DMS79 (cell line): ENCODE measurements around the gene DGKH.
"Not testable (repeated sequence)": the region's sequence is repeated elsewhere in the genome, so short reads cannot be mapped to it uniquely, and the experiment has no call there.

Experiments used
- DNase-seq: peaks from one replicate; lab custom pipeline; 2025; lab: John Stamatoyannopoulos, UW

The DGKH gene

DNA sequence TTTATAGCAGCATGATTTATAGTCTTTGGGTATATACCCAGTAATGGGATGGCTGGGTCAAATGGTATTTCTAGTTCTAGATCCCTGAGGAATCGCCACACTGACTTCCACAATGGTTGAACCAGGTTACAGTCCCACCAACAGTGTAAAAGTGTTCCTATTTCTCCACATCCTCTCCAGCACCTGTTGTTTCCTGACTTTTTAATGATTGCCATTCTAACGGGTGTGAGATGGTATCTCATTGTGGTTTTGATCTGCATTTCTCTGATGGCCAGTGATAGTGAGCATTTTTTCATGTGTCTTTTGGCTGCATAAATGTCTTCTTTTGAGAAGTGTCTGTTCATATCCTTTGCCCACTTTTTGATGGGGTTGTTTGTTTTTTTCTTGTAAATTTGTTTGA lies 114.9 kb downstream of the DGKH start:
- not testable (repeated sequence) for DNase-seq

DNA sequence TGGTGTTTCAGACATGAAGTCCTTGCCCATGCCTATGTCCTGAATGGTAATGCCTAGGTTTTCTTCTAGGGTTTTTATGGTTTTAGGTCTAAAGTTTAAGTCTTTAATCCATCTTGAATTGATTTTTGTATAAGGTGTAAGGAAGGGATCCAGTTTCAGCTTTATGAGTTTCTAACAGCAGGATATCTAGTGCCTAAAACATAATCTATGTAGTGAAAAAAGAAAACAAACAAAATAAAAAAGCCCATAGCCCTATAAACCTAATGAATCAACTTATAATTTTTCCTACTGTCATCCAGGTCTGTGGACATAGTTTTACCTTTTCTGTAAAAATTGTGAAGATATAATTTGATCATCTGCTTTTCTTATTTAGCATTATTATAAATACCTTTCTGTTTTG lies 115.5 kb downstream of the DGKH start:
- DNase-seq: not testable (repeated sequence)

DNA sequence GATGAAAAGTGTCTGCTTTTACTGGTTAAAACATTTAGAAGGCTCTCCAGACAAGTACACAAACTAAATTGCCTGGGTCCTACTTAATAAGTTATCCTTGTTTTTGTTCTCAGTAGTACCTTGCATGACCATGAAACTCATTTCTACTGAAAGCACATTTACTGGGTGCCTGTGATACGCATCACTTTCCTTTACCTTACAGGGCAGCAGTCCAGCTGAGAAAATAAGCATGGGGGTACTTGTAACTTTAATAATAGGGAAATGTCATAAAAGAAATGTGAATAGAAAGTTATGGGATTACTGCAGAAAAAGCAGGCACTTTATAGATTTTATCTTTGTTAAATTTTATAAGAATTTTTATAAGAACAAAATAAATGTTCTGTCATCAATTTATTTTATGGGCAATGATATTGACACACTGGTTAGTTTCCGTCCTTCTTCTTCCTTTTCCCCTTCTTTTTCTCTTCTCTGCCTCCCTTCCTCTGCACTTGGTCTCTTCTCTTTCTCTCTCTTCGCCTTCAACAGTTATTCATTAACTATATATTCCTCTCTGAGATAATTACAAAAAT lies 116.2 kb downstream of the DGKH start:
- DNase-seq: no peak

DNA sequence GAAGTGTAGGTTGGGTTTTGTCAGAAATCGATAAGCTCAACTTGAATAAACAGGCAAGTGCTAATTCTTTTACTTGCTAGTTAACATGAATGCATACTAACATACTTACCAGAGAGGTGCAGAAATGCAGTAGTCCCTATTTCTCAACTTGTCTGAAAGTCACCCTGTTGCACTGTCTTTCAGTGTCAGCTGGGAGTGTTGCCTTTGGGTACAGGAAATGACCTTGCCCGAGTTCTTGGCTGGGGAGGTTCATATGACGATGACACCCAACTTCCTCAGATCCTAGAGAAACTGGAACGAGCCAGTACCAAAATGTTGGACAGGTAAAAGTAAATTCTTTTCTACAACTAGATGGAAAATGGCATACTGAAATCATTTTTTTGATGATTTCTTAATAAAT lies 120.0 kb downstream of the DGKH start:
- no peak for DNase-seq

DNA sequence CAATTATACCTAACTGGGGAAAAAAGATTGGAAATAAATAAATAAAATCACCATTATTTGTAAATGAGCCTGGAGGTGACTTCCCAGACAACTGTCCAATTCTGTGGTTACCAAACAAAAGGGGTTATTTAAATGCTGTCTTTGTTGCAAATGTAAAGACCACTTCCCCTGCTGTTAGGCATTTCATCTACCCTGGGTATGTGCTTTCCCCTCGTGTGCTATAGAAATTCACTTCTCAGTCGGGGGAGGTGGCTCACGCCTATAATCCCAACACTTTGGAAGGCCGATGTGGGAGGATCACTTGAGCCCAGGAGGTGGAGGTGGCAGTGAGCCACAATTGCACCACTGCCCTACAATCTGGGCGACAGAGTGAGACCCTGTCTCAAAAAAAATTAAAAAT lies 121.6 kb downstream of the DGKH start:
- DNase-seq: no peak

DNA sequence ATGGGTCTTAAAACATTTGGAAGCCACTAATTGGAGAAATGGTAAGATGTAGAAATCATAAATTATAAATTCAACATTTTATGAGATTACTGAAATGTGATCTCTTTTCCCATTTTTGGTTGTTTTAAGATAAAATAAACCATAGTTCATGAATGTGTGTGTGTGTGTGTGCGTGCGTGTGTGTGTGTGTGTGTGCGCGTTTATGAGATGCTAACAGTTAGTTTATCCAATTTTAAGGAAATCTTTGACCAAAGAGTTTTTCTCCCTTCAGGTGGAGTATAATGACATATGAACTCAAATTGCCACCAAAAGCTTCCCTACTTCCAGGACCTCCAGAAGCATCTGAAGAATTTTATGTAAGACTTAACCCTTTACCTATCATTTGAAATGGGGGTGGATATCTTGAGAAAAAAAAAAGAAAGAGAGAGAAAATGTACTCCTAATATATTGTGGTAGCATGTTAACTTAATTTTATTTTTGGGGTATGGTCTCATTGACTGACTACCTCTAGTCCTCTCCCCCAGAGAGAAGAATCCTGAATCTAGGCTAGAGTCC lies 125.4 kb downstream of the DGKH start:
- DNase-seq: no peak

DNA sequence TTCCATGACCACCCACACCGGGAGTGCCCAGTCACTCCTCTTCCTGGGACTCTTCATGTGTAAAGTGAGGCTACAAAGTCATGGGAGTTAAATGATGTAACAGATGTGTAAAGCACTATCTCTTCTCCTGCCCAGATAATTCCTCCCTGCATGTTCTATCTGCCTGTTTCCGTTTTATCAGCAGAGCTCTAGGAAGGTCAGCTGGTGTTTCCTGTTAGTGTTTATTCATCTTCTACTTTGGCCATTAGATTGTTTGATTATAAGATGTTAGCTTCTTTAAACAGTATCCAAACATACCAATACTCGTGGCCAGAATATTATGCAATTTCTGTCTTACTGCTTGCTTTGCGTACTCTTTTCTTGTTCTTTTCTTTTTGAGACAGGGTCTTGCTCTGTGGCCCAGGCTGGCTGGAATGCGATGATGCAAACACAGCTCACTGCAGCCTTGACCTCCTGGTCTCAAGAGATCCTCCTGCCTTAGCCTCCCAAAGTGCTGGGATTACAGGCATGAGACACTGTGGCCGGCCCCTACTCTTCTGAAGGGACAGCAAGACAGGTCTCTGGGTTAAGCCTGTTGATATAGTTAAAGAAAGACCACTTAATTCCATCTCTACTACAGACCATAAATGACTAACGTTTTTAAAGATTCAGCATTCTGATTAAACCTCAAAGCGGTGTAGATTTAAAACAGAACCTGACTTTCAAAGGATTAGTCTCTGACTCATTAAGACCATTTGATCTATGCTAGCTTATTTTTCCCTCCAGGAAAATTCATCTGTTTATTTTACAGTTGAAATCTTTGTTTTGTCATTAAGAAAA lies 126.1 kb downstream of the DGKH start:
- DNase-seq: no peak

DNA sequence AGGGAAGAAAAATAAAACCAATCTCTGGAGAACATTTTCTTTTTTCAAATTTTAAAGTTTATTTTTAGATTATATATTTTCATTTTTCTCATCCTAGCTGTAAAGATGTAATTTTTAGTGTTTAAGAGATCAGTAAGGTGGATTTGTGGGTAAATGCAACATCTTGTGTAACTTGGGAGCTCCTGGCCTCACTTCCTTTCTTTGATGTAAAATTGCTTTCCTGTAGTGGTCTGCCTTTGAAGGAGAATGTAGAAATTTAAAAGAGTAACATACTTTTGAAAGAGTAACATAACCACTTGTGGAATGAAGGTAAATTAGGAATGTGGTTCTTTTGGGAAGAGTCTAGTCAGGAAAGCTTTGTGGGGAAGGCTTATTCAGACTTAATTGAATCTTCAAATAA lies 127.8 kb downstream of the DGKH start:
- DNase-seq: no peak

DNA sequence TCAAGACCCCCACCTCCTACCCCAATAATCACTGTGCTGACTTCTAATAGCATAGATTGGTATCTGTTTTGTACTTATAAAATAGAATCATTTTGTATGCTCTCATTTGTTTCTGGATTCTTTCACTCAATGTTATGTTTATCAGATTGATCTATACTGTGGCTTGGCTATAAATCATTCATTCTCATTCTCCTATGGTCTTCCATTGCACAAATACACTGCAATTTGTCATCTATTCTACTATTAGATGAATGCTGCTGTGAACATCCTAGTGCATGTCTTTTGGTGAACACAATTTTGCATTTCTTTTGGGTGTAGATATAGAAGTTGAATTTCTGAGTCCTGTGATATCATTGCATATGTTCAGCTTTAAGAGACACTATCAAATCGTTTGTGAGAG lies 128.7 kb downstream of the DGKH start:
- no peak for DNase-seq

DNA sequence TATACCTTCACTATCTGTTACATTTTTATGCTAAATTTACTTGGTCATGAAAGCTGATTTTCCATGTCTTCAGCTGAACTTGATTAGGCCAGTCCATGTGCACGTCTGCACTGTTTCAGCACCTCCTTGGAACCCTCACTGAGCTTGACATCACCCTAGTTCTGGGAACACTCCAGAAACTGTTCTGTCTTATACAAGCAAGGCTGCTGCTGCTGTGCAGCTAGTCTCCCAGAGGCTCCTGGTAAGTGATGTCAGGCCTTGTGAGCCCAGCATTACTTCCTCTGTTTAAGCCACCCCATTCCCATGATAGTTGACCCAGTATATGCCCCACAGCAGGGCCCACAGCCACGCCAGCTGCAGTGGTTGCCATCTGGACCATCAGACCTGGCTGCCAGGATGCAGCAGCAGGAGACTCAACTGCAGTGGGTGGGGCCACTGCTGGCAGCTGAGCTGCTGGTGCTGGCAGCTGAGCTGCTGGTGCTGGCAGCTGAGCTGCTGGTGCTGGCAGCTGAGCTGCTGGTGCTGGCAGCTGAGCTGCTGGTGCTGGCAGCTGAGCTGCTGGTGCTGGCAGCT lies 133.0 kb downstream of the DGKH start:
- no peak for DNase-seq

DNA sequence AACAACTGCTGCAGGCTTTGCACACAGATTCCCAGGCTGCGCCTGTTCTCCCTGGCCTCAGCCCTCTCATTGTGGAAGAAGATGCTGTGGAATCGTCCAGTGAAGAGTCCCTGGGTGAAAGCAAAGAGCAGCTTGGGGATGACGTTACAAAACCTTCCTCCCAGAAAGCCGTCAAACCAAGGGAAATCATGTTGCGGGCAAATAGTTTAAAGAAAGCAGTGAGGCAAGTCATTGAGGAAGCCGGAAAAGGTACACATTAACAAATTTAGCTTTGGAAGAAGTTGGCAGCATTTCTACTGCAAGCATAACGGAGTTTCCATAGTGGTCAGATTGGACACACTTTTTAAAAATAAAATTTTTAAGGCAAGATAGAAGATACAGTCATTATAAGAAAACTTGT lies 140.6 kb downstream of the DGKH start:
- DNase-seq: no peak

DNA sequence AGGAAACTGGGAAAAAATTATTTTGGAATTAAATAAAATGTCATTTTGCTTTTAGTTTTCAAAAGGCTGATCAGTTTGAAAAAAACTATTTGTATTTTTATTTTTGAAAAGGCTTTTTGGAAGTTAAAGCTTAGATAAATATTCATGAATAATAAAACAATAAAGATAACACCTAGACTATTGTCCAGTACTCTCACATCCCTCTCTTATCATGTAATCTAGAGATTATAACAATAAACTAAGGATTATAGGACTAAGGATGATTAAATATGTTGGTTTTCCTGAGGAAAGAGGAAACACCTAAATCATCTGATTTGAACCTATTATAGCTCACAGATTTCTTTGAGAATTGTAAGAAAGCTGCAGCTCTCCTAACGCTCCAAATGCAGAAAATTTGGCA lies 142.1 kb downstream of the DGKH start:
- no peak for DNase-seq

DNA sequence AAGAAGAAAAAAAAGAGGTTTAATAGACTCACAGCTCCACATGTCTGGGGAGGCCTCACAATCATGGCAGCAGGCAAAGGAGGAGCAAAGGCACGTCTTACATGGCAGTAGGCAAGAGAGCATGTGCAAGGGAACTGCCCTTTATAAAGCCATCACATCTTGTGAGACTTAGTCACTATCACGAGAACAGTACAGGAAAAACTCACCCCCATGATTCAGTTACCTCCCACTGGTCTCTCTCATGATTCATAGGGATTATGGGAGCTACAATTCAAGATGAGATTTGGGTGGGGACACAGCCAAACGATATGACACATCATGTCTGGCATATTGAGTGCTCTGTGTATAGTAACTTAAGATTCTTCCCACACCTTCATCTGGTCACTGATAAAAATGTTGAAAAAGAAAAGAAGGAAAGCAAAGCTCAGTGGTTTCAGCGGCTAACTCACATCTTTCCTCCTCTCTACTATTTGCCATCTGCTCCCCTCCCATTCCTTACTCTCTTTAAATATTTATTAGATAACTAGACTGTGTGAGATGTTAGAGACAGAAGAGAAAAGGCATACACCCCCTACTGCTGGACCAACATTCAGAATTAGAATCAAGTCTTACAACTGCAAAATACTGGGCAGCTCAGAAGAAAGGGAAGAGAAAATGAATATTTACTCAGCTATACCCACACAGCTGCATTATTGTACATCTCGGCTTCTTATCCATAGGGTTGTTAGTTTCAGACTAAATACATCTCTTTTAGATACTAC lies 163.4 kb downstream of the DGKH start:
- no peak for DNase-seq

DNA sequence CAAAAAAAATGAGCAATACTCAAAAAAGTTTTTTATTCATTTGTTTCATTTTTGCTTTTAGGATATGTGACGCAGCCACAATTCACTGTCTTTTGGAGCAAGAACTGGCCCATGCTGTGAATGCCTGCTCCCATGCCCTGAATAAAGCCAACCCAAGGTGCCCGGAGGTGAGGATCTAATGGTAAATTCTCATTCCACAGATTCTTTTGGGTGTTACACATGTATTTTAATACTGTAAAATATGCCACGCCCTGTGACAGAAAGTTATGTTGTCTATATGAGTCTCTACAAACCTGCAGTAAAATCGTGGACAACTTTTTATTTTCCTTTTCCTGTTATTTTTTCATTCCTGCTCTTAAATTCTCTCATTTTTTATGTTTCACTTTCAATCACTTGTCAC lies 166.0 kb downstream of the DGKH start:
- no peak for DNase-seq

DNA sequence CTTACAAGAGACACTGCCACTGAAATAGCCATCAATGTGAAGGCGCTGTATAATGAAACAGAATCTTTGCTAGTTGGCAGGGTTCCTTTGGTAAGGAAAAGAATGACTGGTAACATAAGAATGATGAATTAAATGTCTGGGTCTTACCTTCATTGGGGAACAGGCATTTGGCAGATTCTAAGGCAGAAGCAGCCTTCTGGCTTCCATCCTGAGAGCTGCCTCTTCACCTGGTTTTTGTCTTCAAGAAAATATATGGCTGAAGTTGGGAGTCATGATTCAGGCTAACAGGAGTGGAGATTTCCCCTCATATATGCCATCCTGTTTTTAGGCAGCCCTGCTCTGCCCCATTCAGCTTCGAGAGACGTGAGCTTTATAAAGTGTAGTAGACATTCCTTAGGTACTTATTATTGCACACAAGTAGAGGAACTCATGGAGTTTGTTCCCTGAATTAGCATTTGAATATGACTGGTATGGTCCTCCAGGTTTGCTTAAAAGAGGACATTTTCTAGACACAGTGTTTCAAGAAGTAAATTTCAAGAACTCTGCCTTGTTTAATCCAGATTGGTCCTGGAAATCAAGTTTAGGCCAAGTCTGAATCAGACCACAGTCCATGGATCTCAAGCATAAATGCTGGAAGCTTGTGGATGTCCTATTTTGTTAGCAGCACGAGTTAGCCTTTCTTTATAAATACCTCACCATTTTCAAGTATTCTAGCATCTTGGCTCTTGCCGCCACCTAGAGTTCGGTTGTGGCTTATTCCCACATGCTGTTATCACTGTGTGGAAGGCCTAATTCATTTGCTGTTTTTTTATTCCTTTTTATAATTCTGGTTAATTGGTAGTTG lies 167.4 kb downstream of the DGKH start:
- DNase-seq: no peak

DNA sequence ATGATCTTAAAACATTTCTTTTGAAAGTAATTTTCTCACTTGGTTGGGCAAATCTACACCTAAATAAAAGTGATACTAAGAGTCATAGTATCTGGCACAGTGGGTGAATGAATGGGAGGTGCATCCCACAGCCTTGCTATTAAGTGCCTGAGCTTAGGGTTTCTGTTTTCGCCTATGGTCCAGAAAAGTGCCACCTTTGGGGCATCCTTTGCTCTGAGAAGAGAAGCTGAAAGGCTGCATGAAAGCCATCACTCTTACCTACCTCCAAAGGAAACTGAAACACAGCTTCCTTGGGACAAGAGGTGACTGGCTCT lies 167.9 kb downstream of the DGKH start:
- no peak for DNase-seq

DNA sequence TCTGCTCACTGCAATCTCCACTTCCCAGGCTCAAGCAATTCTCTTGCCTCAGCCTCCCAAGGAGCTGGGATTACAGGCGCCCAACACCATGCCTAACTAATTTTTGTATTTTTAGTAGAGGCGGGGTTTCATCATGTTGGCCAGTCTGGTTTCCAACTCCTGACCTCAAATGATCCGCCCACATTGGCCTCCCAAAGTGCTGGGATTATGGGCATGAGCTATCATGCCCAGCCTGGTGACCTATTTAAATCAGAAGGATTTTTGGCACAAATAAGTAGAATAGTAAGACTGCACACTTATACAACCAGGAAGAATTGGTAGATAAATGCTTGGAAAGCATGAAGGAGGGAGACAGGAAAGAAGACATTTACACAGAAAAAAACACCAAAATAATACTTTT lies 170.1 kb downstream of the DGKH start:
- no peak for DNase-seq

DNA sequence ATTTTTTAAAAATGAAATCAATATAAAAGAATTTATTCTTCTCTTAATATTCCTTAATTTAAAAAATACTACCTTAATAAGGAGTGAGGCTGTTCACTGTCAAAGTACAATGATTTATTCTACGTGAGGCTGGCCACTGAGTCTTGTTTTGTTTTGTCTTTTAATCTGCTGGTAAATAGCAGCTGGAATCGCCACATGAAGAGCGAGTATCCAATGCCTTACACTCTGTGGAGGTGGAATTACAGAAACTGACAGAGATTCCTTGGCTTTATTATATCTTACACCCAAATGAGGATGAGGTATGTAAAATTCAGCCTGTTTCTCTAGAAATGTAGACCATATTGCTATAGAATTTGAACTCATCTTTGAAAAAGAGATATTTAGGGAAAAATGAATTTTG lies 170.6 kb downstream of the DGKH start:
- DNase-seq: no peak

DNA sequence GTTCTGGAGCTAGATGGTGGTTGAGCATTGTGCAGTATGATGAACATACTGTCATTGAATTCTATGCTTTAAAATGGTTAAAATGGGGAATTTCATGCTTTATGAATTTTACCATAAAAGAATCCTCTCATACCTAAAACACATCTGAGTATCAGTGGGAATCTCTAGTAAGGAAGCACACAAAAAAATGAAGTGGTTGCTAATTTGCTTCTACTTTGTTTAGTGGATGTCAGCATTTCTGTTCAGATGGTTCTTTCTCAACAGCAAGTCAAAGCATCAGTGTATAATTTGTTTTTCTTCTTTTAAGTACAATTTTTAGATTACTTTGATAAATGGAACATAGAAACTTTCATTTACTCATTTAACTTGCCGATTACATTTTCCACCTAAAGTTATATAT lies 171.4 kb downstream of the DGKH start:
- DNase-seq: no peak

DNA sequence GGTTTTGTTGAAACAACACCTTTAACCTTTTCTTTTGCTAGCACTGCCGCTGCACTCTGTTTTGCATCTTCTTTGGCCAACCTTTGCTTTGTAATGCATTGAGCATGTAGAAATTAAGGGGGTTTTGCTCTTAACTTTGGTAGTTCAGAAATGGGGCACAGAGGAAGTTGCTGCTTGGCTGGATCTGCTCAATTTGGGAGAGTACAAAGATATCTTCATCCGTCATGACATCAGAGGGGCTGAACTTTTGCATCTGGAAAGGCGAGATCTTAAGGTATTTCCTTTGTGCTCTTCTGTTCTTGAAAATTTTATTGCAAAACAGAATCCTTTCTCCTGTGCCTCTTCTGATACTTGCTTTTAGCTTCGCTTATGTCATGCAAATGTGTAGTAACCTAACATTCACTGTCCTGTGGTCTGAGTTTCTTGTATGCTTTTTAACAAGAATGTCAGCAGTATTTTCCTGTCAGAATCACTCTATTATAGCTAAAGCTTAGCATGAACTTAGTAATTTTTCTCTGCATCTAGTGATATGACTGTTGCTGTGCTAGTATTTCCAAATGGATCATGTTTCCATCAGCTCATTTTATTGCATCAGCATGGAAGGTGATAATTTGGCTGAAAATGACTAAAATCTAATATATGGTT lies 172.8 kb downstream of the DGKH start:
- no peak for DNase-seq

DNA sequence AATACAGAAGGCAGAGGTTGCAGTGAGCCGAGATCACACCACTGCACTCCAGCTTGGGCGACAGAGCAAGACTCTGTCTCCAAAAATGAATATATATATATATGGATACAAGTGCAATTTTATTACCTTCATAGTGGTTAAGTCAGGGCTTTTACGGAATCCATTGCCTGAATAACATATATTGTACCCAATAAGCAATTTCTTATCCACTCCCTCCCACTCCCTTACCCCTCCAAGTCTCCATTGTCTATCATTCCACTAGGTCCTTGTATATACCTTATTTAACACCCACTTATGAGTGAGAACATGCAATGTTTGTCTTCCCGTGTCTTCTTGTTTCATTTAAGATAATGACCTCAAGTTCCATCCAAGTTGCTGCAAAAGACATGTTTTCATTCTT lies 175.2 kb downstream of the DGKH start:
- DNase-seq: no peak
